Neural progenitor cell (in vitro differentiated cells): Measurements from ENCODE around the gene CERS6. TPM values are rescaled to one million over a fixed set of nuclear protein-coding genes. Genes with fewer than 3 reads are reported as not detected.

Experiments
- DNase-seq: peaks from one replicate; pipeline ENCODE4 v3.0.0-alpha.2; 2016; ENCODE audit warnings: low spot score
- H2AFZ ChIP-seq: fragments of 200-600 bp; sonication (generic); replicated peaks from 2 replicates; pipeline ENCODE4 v1.6.1; 2016; ENCODE audit warnings: antibody characterized with exemption
- H3F3A ChIP-seq: fragments of 200-600 bp; sonication (generic); 2 replicates; pipeline ENCODE4 v1.6.1; 2016; ENCODE audit warnings: antibody characterized with exemption, low read depth
- H3K27ac ChIP-seq: fragments of 200-600 bp; sonication (generic); 2 replicates; pipeline ENCODE4 v1.5.1; 2016; ENCODE audit warnings: mild to moderate bottlenecking
- H3K27me3 ChIP-seq: fragments of 200-600 bp; sonication (generic); 2 replicates; pipeline ENCODE4 v1.6.1; 2016; ENCODE audit warnings: mild to moderate bottlenecking, moderate library complexity
- H3K36me3 ChIP-seq: fragments of 200-600 bp; sonication (generic); 2 replicates; pipeline ENCODE4 v1.5.1; 2016
- H3K4me1 ChIP-seq: fragments of 200-600 bp; sonication (generic); 2 replicates; pipeline ENCODE4 v1.6.1; 2016; ENCODE audit warnings: mixed run types
- H3K4me2 ChIP-seq: fragments of 200-600 bp; sonication (generic); 2 replicates; pipeline ENCODE4 v1.6.1; 2016
- H3K4me3 ChIP-seq: fragments of 200-600 bp; sonication (generic); 2 replicates; pipeline ENCODE4 v1.5.1; 2016
- H3K79me2 ChIP-seq: fragments of 200-600 bp; sonication (generic); 2 replicates; pipeline ENCODE4 v1.6.1; 2016; ENCODE audit warnings: low read depth
- H3K9ac ChIP-seq: fragments of 200-600 bp; sonication (generic); 2 replicates; pipeline ENCODE4 v1.6.1; 2016
- H3K9me3 ChIP-seq: fragments of 200-600 bp; sonication (generic); 2 replicates; pipeline ENCODE4 v1.5.1; 2016; ENCODE audit warnings: low read depth
- H4K20me1 ChIP-seq: fragments of 200-600 bp; sonication (generic); 2 replicates; pipeline ENCODE4 v1.6.1; 2016; ENCODE audit warnings: low read depth
- H3K27ac Mint-ChIP-seq: 3 replicates; pipeline ENCODE4 v1.8.0; 2021; ENCODE audit warnings: mixed read lengths
- H3K27me3 Mint-ChIP-seq: 2 replicates; pipeline ENCODE4 v1.8.0; 2022; ENCODE audit warnings: low read depth, mild to moderate bottlenecking, inconsistent platforms, moderate library complexity, mixed read lengths; ENCODE audit not compliant: insufficient read depth
- H3K36me3 Mint-ChIP-seq: 3 replicates; pipeline ENCODE4 v1.8.0; 2021; ENCODE audit warnings: mixed read lengths
- H3K4me1 Mint-ChIP-seq: 3 replicates; pipeline ENCODE4 v1.8.0; 2021; ENCODE audit warnings: mixed read lengths
- H3K4me3 Mint-ChIP-seq: 3 replicates; pipeline ENCODE4 v1.8.0; 2021; ENCODE audit warnings: mild to moderate bottlenecking, moderate library complexity, mixed read lengths
- H3K9me3 Mint-ChIP-seq: 3 replicates; pipeline ENCODE4 v1.8.0; 2020; ENCODE audit warnings: mixed read lengths
- EZH2 ChIP-seq: fragments of 200-600 bp; sonication (generic); IDR thresholded peaks from 2 replicates; pipeline ENCODE4 v1.6.1; 2017; ENCODE audit warnings: antibody characterized with exemption, mild to moderate bottlenecking, moderate library complexity
- EZH2phosphoT487 ChIP-seq: fragments of 200-600 bp; sonication (generic); IDR thresholded peaks from 2 replicates; pipeline ENCODE4 v1.6.1; 2017; ENCODE audit warnings: antibody characterized with exemption
- total RNA-seq: library from RNA; depleted of rRNA; stranded (reverse); fragments of >200 nt; gene quantifications from 2 replicates; pipeline ENCODE4 v1.2.3, GENCODE V29; 2015; ENCODE audit warnings: low replicate concordance
- TF ChIP-seq, protein P1 (sequence below): fragments of 200-600 bp; sonication (generic); IDR thresholded peaks from 2 replicates; pipeline ENCODE4 v1.5.1; 2017; ENCODE audit warnings: antibody characterized with exemption, mild to moderate bottlenecking

Gene CERS6
- total RNA-seq, 1 donor from 2014 or later: 50.8 TPM

DNA sequence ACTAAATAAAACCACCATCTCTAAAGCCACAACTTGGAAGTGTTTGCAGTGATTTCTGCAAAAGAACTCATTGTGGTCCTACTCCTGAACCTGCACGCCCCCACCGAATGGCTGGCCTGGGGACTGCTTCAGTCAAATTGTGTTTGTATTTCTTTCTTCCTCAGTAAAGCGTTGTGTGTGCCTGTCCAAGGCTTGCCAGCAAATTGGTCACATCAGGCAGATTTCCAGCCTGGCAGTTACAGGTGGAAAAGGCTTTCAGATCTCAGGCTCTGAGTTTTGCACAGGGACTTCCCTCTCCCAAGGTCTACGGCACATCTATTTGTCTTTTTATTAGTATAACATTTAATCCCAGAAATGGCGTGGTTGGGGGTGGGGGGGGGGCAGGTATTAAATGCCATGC, 292.4 kb downstream of the CERS6 start:
- Histone ChIP-seq H3K4me3 (no peak overlapping the region), H3K9me3 (no peaks in the 10 kb centered on the region), H2AFZ (no peak overlapping the region), H3K27me3 (no peaks in the 10 kb centered on the region), H3K9ac (no peak overlapping the region), H3K36me3 (no peaks in the 10 kb centered on the region), H3K27ac (no peak overlapping the region), H4K20me1 (no peaks in the 10 kb centered on the region), H3K4me1 (no peaks in the 10 kb centered on the region), H3F3A (no peaks in the 10 kb centered on the region), H3K79me2 (no peaks in the 10 kb centered on the region), H3K4me2 (no peak overlapping the region)
- Mint-ChIP-seq H3K36me3 (no peaks in the 10 kb centered on the region), H3K4me3 (no peak overlapping the region), H3K9me3 (no peaks in the 10 kb centered on the region), H3K4me1 (peaks cover 3% of the 10 kb centered on the region), H3K27me3 (no peaks in the 10 kb centered on the region), H3K27ac (no peak overlapping the region)
- no peak for TF ChIP-seq EZH2phosphoT487
- TF ChIP-seq, protein P1, sequence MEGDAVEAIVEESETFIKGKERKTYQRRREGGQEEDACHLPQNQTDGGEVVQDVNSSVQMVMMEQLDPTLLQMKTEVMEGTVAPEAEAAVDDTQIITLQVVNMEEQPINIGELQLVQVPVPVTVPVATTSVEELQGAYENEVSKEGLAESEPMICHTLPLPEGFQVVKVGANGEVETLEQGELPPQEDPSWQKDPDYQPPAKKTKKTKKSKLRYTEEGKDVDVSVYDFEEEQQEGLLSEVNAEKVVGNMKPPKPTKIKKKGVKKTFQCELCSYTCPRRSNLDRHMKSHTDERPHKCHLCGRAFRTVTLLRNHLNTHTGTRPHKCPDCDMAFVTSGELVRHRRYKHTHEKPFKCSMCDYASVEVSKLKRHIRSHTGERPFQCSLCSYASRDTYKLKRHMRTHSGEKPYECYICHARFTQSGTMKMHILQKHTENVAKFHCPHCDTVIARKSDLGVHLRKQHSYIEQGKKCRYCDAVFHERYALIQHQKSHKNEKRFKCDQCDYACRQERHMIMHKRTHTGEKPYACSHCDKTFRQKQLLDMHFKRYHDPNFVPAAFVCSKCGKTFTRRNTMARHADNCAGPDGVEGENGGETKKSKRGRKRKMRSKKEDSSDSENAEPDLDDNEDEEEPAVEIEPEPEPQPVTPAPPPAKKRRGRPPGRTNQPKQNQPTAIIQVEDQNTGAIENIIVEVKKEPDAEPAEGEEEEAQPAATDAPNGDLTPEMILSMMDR: no peak
- no peak for TF ChIP-seq EZH2
- DNase-seq: no peak

DNA sequence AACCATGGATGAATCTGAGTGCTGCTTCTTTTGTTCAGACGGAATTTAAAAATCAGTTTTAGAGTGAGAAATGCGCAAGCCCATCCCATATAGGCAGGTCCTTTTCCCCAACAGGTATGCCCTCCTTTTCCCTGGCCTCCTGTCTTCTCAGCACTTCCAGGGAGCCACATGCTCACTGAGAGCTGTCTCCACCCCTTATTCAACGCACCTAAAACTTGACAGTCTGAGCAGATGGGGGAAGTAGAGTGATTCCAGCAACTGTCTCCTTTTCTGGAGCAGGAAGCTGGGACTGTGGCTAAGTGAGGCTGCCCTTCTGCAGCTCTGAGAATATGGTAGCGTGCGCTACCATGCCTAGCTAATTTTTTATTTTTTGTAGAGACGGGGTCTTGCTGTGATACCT, 293.2 kb downstream of the CERS6 start:
- Histone ChIP-seq H3K9ac (no peak overlapping the region), H3K4me2 (no peak overlapping the region), H3K27me3 (no peaks in the 10 kb centered on the region), H3K36me3 (no peaks in the 10 kb centered on the region), H3K4me1 (no peaks in the 10 kb centered on the region), H4K20me1 (no peaks in the 10 kb centered on the region), H3K9me3 (no peaks in the 10 kb centered on the region), H3K27ac (no peak overlapping the region), H3K4me3 (no peak overlapping the region), H3F3A (no peaks in the 10 kb centered on the region), H2AFZ (no peak overlapping the region), H3K79me2 (no peaks in the 10 kb centered on the region)
- H3K4me3 Mint-ChIP-seq: no peak overlapping the region
- TF ChIP-seq EZH2phosphoT487: no peak
- TF ChIP-seq, protein P1: no peak
- TF ChIP-seq EZH2: no peak
- DNase-seq: no peak
- no peaks in the 10 kb centered on the region for H3K36me3 Mint-ChIP-seq
- H3K27me3 Mint-ChIP-seq: no peaks in the 10 kb centered on the region
- no peaks in the 10 kb centered on the region for H3K9me3 Mint-ChIP-seq
- H3K4me1 Mint-ChIP-seq: peaks cover 3% of the 10 kb centered on the region
- H3K27ac Mint-ChIP-seq: no peak overlapping the region

DNA sequence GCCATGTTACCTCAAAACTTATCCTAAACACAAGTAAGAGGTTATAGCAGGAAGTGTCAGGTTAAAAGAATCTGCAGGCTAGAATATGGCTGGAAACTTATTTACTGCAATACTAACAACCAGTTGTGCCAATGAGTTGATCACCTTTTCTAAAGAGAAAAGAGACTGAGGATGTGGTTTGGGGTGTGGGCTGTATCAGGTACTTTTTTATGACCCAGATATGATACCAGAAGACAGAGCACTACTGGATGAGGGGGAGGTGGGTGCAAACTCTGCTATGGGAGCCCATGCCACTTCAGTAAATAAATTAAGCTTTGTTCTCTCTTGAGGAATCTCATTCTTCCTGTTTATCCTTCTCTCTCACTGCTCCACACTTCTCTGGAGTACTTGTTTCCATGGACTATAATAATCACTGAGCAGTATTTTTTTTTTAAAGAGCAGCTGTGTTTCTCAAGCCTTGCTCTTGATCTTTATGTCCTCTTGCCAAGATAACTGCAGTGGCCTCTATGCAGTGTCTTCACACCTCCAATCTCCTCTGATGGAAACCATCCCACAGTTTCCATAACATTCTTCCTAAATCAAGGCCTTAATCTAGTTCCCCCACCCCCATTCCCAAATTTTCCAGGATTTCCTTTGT, 295.1 kb downstream of the CERS6 start:
- Histone ChIP-seq H3K4me3 (no peak overlapping the region), H3K9ac (no peak overlapping the region), H3K4me1 (no peaks in the 10 kb centered on the region), H3K9me3 (no peaks in the 10 kb centered on the region), H4K20me1 (no peaks in the 10 kb centered on the region), H3F3A (no peaks in the 10 kb centered on the region), H2AFZ (no peak overlapping the region), H3K4me2 (no peak overlapping the region), H3K36me3 (no peaks in the 10 kb centered on the region), H3K79me2 (no peaks in the 10 kb centered on the region), H3K27ac (no peak overlapping the region), H3K27me3 (no peaks in the 10 kb centered on the region)
- no peaks in the 10 kb centered on the region for H3K27me3 Mint-ChIP-seq
- no peak overlapping the region for H3K4me3 Mint-ChIP-seq
- no peak for DNase-seq
- TF ChIP-seq, protein P1: no peak
- TF ChIP-seq EZH2phosphoT487: no peak
- TF ChIP-seq EZH2: no peak
- H3K9me3 Mint-ChIP-seq: no peaks in the 10 kb centered on the region
- peaks cover 3% of the 10 kb centered on the region for H3K4me1 Mint-ChIP-seq
- H3K36me3 Mint-ChIP-seq: peaks cover 2% of the 10 kb centered on the region
- no peak overlapping the region for H3K27ac Mint-ChIP-seq
